Neural cell (in vitro differentiated cells): ENCODE data around the gene RAP1A. TPM values are rescaled to one million over a fixed set of nuclear protein-coding genes. Genes with fewer than 3 reads are reported as not detected.

Experiments used
- polyA plus RNA-seq: library from polyadenylated mRNA; depleted of rRNA; stranded (reverse); fragments of >200 nt; gene quantifications from 2 replicates; pipeline ENCODE4 v1.2.3, GENCODE V29; 2014
- small RNA-seq, 3 experiments: library from RNA; depleted of rRNA; stranded (forward); fragments of <200 nt; gene quantifications; one replicate each; pipeline ENCODE3, GENCODE V24; 2012

The RAP1A gene
- polyA plus RNA-seq, 1 donor from 2014 or later = 28.7 TPM

Small RNAs within 50 kb of the gene (small RNA-seq; reads per million reads assigned to genes)
- gene INKA2 (0.46 to 18.6 (median 1.8) reads per million in 3 experiments), gene RNU6-151P (0 reads per million in 3 experiments)

Other genes starting within 250 kb of the RAP1A start
- gene OVGP1, start 192.1 kb upstream of the RAP1A start, polyA plus RNA-seq = 7.4 and 19.9 TPM in 2 replicates
- gene WDR77, start 170.5 kb upstream of the RAP1A start, polyA plus RNA-seq = 53.8 and 63.6 TPM in 2 replicates
- gene ATP5PB, start 170.3 kb upstream of the RAP1A start, polyA plus RNA-seq = 582 and 597 TPM in 2 replicates
- 1.3 and 2.1 TPM in 2 replicates for gene C1orf162, start 145.8 kb upstream of the RAP1A start, polyA plus RNA-seq
- not detected in 2 replicates for gene ADORA3, start 116.2 kb upstream of the RAP1A start, polyA plus RNA-seq
- not detected in 2 replicates for gene TMIGD3, start 116.2 kb upstream of the RAP1A start, polyA plus RNA-seq
- 0.77 and 0.84 TPM in 2 replicates for gene INKA2, start 119.6 kb downstream of the RAP1A start, polyA plus RNA-seq
- 26.5 and 30.0 TPM in 2 replicates for gene DDX20, start 136.1 kb downstream of the RAP1A start, polyA plus RNA-seq